Neural progenitor cell (in vitro differentiated cells): ENCODE results near the gene GLG1. TPM values are rescaled to one million over a fixed set of nuclear protein-coding genes. Genes with fewer than 3 reads are reported as not detected.
"Not testable (repeated sequence)": the region's sequence is repeated elsewhere in the genome, so short reads cannot be mapped to it uniquely, and the experiment has no call there.

Source experiments
- DNase-seq: peaks from one replicate; pipeline ENCODE4 v3.0.0-alpha.2; 2016; ENCODE audit warnings: low spot score
- H2AFZ ChIP-seq: fragments of 200-600 bp; sonication (generic); replicated peaks from 2 replicates; pipeline ENCODE4 v1.6.1; 2016; ENCODE audit warnings: antibody characterized with exemption
- H3F3A ChIP-seq: fragments of 200-600 bp; sonication (generic); 2 replicates; pipeline ENCODE4 v1.6.1; 2016; ENCODE audit warnings: antibody characterized with exemption, low read depth
- H3K27ac ChIP-seq: fragments of 200-600 bp; sonication (generic); 2 replicates; pipeline ENCODE4 v1.5.1; 2016; ENCODE audit warnings: mild to moderate bottlenecking
- H3K27me3 ChIP-seq: fragments of 200-600 bp; sonication (generic); 2 replicates; pipeline ENCODE4 v1.6.1; 2016; ENCODE audit warnings: mild to moderate bottlenecking, moderate library complexity
- H3K36me3 ChIP-seq: fragments of 200-600 bp; sonication (generic); 2 replicates; pipeline ENCODE4 v1.5.1; 2016
- H3K4me1 ChIP-seq: fragments of 200-600 bp; sonication (generic); 2 replicates; pipeline ENCODE4 v1.6.1; 2016; ENCODE audit warnings: mixed run types
- H3K4me2 ChIP-seq: fragments of 200-600 bp; sonication (generic); 2 replicates; pipeline ENCODE4 v1.6.1; 2016
- H3K4me3 ChIP-seq: fragments of 200-600 bp; sonication (generic); 2 replicates; pipeline ENCODE4 v1.5.1; 2016
- H3K79me2 ChIP-seq: fragments of 200-600 bp; sonication (generic); 2 replicates; pipeline ENCODE4 v1.6.1; 2016; ENCODE audit warnings: low read depth
- H3K9ac ChIP-seq: fragments of 200-600 bp; sonication (generic); 2 replicates; pipeline ENCODE4 v1.6.1; 2016
- H3K9me3 ChIP-seq: fragments of 200-600 bp; sonication (generic); 2 replicates; pipeline ENCODE4 v1.5.1; 2016; ENCODE audit warnings: low read depth
- H4K20me1 ChIP-seq: fragments of 200-600 bp; sonication (generic); 2 replicates; pipeline ENCODE4 v1.6.1; 2016; ENCODE audit warnings: low read depth
- H3K27ac Mint-ChIP-seq: 3 replicates; pipeline ENCODE4 v1.8.0; 2021; ENCODE audit warnings: mixed read lengths
- H3K27me3 Mint-ChIP-seq: 2 replicates; pipeline ENCODE4 v1.8.0; 2022; ENCODE audit warnings: low read depth, mild to moderate bottlenecking, inconsistent platforms, moderate library complexity, mixed read lengths; ENCODE audit not compliant: insufficient read depth
- H3K36me3 Mint-ChIP-seq: 3 replicates; pipeline ENCODE4 v1.8.0; 2021; ENCODE audit warnings: mixed read lengths
- H3K4me1 Mint-ChIP-seq: 3 replicates; pipeline ENCODE4 v1.8.0; 2021; ENCODE audit warnings: mixed read lengths
- H3K4me3 Mint-ChIP-seq: 3 replicates; pipeline ENCODE4 v1.8.0; 2021; ENCODE audit warnings: mild to moderate bottlenecking, moderate library complexity, mixed read lengths
- H3K9me3 Mint-ChIP-seq: 3 replicates; pipeline ENCODE4 v1.8.0; 2020; ENCODE audit warnings: mixed read lengths
- total RNA-seq: library from RNA; depleted of rRNA; stranded (reverse); fragments of >200 nt; gene quantifications from 2 replicates; pipeline ENCODE4 v1.2.3, GENCODE V29; 2015; ENCODE audit warnings: low replicate concordance

Gene GLG1
- total RNA-seq, 1 donor from 2014 or later: 117 TPM

- H3F3A ChIP-seq: not testable (repeated sequence)
These were observed 60.8 kb downstream of the GLG1 start for GRCh38 chr16:74546112-74546511.

GRCh38 chr16:74542911-74543578, 63.9 kb downstream of the GLG1 start:
- H3K4me3 Mint-ChIP-seq, H3K27me3 Mint-ChIP-seq, H3K9me3 ChIP-seq, H3K36me3 ChIP-seq, H3K4me3 ChIP-seq, DNase-seq, H3K9ac ChIP-seq, H3K36me3 Mint-ChIP-seq, H3F3A ChIP-seq, H3K4me1 ChIP-seq, H2AFZ ChIP-seq, H3K4me2 ChIP-seq, H3K27ac ChIP-seq, H3K4me1 Mint-ChIP-seq, H3K27me3 ChIP-seq, H3K9me3 Mint-ChIP-seq, H3K27ac Mint-ChIP-seq: not testable (repeated sequence)
- H3K79me2 ChIP-seq: peaks cover 27% of the 10 kb centered on the region
- peaks cover 11% of the 10 kb centered on the region for H4K20me1 ChIP-seq

More at GRCh38 chr16:74546112-74546511, 60.8 kb downstream of the GLG1 start:
- not testable (repeated sequence) for DNase-seq, H3K9me3 ChIP-seq, H3K36me3 ChIP-seq, H3K27ac ChIP-seq, H2AFZ ChIP-seq, H3K36me3 Mint-ChIP-seq, H3K27me3 ChIP-seq, H3K27ac Mint-ChIP-seq, H3K4me1 Mint-ChIP-seq, H3K4me2 ChIP-seq, H3K9ac ChIP-seq, H3K4me1 ChIP-seq, H3K9me3 Mint-ChIP-seq, H4K20me1 ChIP-seq, H3K4me3 ChIP-seq, H3K27me3 Mint-ChIP-seq, H3K4me3 Mint-ChIP-seq
- peaks cover 23% of the 10 kb centered on the region for H3K79me2 ChIP-seq

DNA sequence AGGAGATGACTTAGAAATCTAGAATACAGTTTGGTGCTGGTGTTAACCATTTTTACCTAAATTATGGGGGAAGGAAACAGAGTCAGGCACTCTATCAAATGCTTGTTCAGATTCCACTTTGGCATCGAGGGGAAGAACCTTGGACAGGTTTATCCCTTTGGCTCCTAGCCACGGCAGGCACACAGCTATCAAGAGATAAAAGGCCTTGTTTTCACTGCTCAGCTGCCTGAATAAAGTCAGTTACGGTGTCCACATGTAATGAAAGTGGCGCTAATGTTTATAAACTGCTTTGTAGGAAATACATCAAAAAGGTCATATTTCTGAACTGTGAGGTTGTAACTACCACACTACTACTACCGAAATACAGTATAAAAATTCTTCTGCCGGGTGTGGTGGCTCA, 66.3 kb downstream of the GLG1 start:
- H3K4me3 ChIP-seq, H3K4me1 ChIP-seq, H3K9ac ChIP-seq, H3K36me3 ChIP-seq, H2AFZ ChIP-seq, H3K27ac Mint-ChIP-seq, H3K27me3 ChIP-seq, DNase-seq, H3K9me3 ChIP-seq, H3K36me3 Mint-ChIP-seq, H3K4me2 ChIP-seq, H3K9me3 Mint-ChIP-seq, H3F3A ChIP-seq, H3K4me3 Mint-ChIP-seq, H3K27ac ChIP-seq, H3K4me1 Mint-ChIP-seq, H3K27me3 Mint-ChIP-seq: not testable (repeated sequence)
- peaks cover 15% of the 10 kb centered on the region for H4K20me1 ChIP-seq
- H3K79me2 ChIP-seq: peaks cover 35% of the 10 kb centered on the region

GRCh38 chr16:74538801-74539200, 68.1 kb downstream of the GLG1 start:
- peaks cover 15% of the 10 kb centered on the region for H4K20me1 ChIP-seq
- not testable (repeated sequence) for H3K36me3 ChIP-seq, DNase-seq, H3K27me3 Mint-ChIP-seq, H3K27me3 ChIP-seq, H3F3A ChIP-seq, H3K27ac Mint-ChIP-seq, H3K9me3 Mint-ChIP-seq, H2AFZ ChIP-seq, H3K27ac ChIP-seq, H3K4me1 Mint-ChIP-seq, H3K36me3 Mint-ChIP-seq, H3K9me3 ChIP-seq, H3K4me3 Mint-ChIP-seq, H3K9ac ChIP-seq, H3K4me3 ChIP-seq, H3K4me2 ChIP-seq, H3K4me1 ChIP-seq
- H3K79me2 ChIP-seq: peaks cover 32% of the 10 kb centered on the region

DNA sequence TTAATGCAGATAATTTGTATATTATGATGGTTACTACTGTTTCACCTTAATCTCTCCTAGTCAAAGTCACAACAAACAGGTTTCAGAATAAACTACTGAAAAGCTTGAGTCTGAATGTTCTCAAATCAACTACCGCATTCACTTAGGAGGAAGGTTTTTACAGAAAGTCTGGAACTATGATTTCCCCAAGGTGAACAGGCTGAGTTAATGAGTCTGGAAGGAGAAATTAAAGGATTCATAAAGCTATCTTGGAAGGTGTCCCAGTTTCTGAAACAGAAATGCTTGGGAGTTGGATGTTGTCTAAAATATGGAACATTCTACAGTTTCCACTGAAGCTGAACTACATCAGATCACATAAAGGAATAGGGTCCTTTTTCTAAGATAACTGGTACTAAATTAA, 69.2 kb downstream of the GLG1 start:
- not testable (repeated sequence) for H3K27ac Mint-ChIP-seq, H3K9me3 ChIP-seq, H3K4me3 Mint-ChIP-seq, H3K36me3 Mint-ChIP-seq, H3K36me3 ChIP-seq, H3K4me3 ChIP-seq, H3K27me3 Mint-ChIP-seq, H3K4me1 Mint-ChIP-seq, H3K27me3 ChIP-seq, H2AFZ ChIP-seq, H3K9me3 Mint-ChIP-seq, H3K9ac ChIP-seq, H3F3A ChIP-seq, H3K4me1 ChIP-seq, H3K4me2 ChIP-seq, DNase-seq, H3K27ac ChIP-seq
- Histone ChIP-seq H3K79me2 (peaks cover 25% of the 10 kb centered on the region), H4K20me1 (peaks cover 12% of the 10 kb centered on the region)

- H3K4me3 ChIP-seq, H3K27ac ChIP-seq, H3K36me3 Mint-ChIP-seq, H3K4me1 ChIP-seq, H3F3A ChIP-seq, H3K27ac Mint-ChIP-seq, DNase-seq, H3K36me3 ChIP-seq, H2AFZ ChIP-seq, H3K9ac ChIP-seq, H3K4me3 Mint-ChIP-seq, H3K4me2 ChIP-seq, H3K27me3 ChIP-seq, H3K9me3 ChIP-seq, H4K20me1 ChIP-seq, H3K4me1 Mint-ChIP-seq, H3K9me3 Mint-ChIP-seq, H3K27me3 Mint-ChIP-seq: not testable (repeated sequence)
- peaks cover 22% of the 10 kb centered on the region for H3K79me2 ChIP-seq
These were observed 72.3 kb downstream of the GLG1 start for GRCh38 chr16:74534650-74535049.
